Measurements from ENCODE around the gene GNB1L. TPM values are rescaled to one million over a fixed set of nuclear protein-coding genes. Genes with fewer than 3 reads are reported as not detected.

The GNB1L gene
- total RNA-seq, 1 donor from 2014 or later: 11.5 TPM

DNA sequence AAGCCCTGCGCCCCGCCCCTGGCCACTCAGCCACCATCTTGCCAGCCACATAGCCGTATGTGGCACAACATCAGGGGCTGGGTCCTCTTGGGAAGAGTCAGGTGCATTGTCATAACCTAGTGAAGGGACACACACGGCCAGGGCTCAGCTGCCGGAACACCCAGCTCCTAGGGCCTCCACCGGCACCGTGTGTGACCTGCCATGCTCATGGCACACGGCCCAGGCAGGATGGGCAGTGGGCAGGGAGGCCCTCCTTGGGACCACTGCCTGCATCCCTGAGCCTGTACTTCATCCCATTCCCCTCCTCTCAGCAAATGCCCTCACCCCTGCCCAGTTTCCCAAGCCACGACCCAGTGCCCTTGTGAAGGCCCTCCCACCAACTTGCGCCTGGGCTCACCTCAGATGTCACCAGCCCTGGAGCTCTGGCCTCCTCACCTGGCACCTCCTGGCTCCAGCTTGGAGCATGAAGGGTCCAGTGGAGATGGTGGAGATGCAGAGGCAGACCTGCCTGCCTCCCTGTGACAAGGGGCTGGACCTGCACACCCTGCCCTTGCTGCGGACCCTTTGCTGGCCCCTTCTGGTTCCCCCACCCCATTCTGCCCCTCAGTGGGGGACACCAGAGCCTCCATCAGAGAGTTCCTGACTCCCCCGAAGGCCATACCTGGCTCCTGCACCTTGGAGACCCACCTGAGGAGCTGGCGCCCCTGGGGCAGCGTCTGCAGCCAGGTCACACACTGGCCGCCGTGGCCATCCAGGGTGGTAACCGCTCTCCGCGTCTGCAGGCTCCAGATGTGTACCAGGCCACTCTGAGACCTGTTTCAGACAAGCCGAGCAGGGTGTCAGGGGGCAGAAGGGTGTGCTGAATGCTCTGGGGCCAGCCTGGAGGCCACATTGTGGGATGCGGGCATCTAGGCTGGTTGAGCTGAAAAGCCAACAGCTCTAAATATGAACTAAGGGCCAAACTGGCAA lies 34.5 kb downstream of the GNB1L start:
- TF ChIP-seq, protein P1, sequence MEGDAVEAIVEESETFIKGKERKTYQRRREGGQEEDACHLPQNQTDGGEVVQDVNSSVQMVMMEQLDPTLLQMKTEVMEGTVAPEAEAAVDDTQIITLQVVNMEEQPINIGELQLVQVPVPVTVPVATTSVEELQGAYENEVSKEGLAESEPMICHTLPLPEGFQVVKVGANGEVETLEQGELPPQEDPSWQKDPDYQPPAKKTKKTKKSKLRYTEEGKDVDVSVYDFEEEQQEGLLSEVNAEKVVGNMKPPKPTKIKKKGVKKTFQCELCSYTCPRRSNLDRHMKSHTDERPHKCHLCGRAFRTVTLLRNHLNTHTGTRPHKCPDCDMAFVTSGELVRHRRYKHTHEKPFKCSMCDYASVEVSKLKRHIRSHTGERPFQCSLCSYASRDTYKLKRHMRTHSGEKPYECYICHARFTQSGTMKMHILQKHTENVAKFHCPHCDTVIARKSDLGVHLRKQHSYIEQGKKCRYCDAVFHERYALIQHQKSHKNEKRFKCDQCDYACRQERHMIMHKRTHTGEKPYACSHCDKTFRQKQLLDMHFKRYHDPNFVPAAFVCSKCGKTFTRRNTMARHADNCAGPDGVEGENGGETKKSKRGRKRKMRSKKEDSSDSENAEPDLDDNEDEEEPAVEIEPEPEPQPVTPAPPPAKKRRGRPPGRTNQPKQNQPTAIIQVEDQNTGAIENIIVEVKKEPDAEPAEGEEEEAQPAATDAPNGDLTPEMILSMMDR (conservative IDR thresholded peaks at IDR 0.05; ENCODE audit: low read depth, low read length): no peak
- DNase-seq (ENCODE audit: low read depth): no peak

DNA sequence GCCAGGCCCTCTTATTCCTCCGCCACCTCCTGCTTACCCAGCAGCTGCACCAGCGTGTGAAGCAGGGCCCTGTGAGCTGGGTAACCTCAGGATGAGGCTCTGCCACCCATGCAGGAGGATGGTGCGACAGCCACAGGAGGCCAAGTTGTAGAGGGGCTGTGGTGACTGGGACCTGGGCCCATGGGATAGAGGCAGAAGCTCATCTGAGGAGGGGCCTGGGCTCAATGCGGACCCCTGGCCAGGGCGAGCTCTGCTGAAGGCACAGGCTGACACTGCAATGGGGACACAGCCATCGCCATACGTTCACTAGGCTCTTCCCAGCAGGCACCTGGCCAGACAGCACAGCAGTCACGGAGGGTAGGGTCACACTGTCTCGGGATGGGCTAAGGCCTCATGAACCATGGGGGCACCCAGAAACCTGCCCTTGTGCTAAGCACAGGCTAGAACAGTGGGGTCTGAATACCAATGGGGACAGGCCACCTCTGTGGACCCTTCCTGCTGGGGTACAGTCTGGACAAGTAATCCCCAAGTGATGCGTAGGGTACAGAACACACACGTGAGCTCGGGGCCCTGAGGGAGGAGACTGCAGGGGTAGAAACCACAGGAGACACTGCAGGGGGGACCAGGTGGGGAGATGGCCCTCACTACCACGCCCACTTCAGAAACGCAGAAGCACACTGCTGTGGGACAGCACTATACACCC lies 35.3 kb downstream of the GNB1L start:
- TF ChIP-seq, protein P1 (conservative IDR thresholded peaks at IDR 0.05; ENCODE audit: low read depth, low read length): no peak
- H3K4me3 ChIP-seq (ENCODE audit: low read depth, low read length): no peak overlapping the region
- DNase-seq (ENCODE audit: low read depth): no peak

More for the DNA sequence above, 34.5 kb downstream of the GNB1L start:
- no peak overlapping the region for H3K4me3 ChIP-seq (ENCODE audit: low read depth, low read length)

DNA sequence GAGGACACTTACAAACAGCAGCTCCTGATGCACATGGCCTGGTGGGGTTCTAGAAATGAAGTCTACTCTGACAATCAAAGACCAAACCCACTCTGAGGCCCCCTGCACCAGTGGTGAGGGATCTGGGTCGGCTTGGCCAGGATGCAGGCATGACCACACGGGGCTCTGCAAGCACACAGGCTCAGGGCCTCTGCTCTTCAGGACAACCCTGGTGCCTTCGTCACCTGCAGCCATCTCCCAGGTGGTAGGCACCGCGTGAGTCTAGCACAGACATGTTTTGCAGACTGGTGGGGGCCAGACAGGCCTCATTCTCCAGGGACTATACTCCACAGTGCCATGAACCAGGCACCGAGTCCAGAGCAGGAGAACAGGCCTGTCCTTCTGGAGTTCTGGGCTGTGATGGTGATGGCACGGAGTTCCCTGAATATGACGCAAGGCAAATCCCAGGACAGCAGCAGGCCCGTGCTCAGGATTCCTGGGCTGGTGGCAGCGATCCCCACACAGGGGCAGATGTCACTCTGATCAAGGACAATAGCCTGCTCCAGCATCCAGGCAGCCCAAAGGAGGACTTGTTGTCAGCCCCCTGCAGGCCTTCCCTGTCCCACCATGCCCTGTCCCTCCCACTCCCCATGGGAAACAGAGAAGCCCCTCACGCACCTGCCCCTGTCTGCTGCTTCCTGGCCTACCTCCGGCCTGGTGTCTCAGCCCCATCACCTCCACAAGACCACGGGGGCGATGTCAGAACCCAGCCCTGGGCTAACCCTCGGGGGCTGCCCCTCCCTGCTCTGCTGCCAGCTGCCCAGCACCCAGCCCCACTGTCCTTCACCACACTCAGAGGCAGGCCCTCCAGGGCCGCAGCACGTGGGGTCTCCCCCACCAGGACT lies 36.1 kb downstream of the GNB1L start:
- TF ChIP-seq, protein P1 (conservative IDR thresholded peaks at IDR 0.05; ENCODE audit: low read depth, low read length): no peak

DNA sequence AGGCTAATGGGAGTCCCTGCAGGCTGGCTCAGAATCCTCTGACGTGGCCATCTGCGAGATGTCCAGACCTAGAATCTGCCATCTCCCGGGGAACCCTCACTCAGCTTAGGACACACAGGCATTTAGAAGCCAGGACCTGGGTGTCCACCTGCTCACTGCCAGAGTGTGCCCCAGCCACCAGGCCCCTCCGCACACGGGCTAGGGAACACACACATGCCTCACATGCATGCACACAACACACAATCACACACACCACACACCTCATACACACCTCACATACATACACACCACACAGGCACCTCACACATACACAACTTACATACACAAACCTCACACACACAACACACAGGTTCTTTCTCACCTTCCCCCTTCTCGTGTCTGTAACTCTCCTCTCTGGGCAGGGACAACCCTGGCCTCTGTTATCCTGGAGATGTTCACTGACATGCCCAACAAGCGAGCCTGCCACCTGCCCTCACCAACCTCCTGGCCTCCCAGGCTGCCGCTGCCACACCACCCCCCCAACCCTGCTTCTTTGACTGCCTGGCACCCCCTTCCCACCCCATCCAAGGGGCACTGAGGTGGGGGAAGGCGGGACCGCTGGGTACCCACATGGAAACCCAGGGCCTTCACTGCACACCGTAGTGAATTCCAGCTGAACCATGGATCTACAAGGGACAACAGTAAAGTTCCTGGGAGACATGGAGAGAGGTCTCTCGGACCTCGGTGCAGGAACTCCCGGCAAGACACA lies 38.1 kb downstream of the GNB1L start:
- TF ChIP-seq, protein P1 (conservative IDR thresholded peaks at IDR 0.05; ENCODE audit: low read depth, low read length): no peak
- DNase-seq (ENCODE audit: low read depth): no peak

More for the DNA sequence above, 36.1 kb downstream of the GNB1L start:
- no peak overlapping the region for H3K4me3 ChIP-seq (ENCODE audit: low read depth, low read length)
- DNase-seq (ENCODE audit: low read depth): no peak

DNA sequence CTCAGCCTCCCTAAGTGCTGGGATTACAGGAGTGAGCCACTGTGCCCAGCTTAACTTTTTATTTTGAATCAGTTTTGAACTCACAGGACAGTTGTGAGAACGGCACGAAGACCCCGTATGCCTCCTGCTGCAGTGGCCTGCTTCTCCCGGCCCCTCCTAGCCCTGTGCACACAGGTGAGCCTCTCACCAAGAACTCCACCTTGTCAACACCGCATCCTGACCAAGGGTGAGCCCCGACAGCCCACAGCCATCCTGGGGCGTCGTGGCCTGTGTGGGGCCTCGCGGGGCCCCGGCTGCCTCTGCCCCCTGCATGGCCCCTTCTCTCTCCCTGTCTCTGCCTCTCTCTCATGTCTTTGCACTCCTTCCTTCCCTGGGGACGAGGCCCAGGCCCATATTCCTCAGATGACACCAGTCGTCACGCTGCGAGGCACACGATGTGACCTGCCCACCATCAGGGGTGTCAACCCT lies 38.8 kb downstream of the GNB1L start:
- TF ChIP-seq, protein P1 (conservative IDR thresholded peaks at IDR 0.05; ENCODE audit: low read depth, low read length): no peak
- no peak for DNase-seq (ENCODE audit: low read depth)
- no peak overlapping the region for H3K4me3 ChIP-seq (ENCODE audit: low read depth, low read length)

More for the DNA sequence above, 38.1 kb downstream of the GNB1L start:
- H3K4me3 ChIP-seq (ENCODE audit: low read depth, low read length): no peak overlapping the region
